HepG2 (cell line): ENCODE data around the gene CHMP4B. TPM values are rescaled to one million over a fixed set of nuclear protein-coding genes. Genes with fewer than 3 reads are reported as not detected.
A peak's percentile ranks its signal among the peaks of the same experiment; 100 is the strongest.

Source experiments
- ASH2L ChIP-seq: fragments of 300-600, 200-600 bp; sonication (generic); IDR thresholded peaks from 2 replicates; pipeline ENCODE4 v1.7.0; 2017; ENCODE audit warnings: low read depth, mild to moderate bottlenecking, moderate library complexity, mixed read lengths, low read length; ENCODE audit not compliant: insufficient read length
- ATM ChIP-seq: fragments of 450-650 bp; IDR thresholded peaks from 2 replicates; pipeline ENCODE4 v1.7.1; 2017; ENCODE audit warnings: mild to moderate bottlenecking, borderline replicate concordance
- FOXK2 ChIP-seq: fragments of 450-650 bp; IDR thresholded peaks from 2 replicates; pipeline ENCODE4 v1.6.1; 2016
- GABPA ChIP-seq, 2 experiments: IDR thresholded peaks; 2 replicates each; pipeline ENCODE4 v1.6.1; 2011 to 2016; ENCODE audit warnings: low read depth in 2 of 2, low read length in 1 of 2, missing biosample characterization in 1 of 2, missing genetic modification characterization in 1 of 2
- RFXAP ChIP-seq: sonication (generic); formaldehyde crosslinking; IDR thresholded peaks from 2 replicates; pipeline ENCODE4 v1.4.0; 2020; ENCODE audit warnings: missing genetic modification reagents, borderline replicate concordance
- SMAD9 ChIP-seq: sonication (generic); formaldehyde crosslinking; IDR thresholded peaks from 2 replicates; pipeline ENCODE4 v1.5.1; 2020; ENCODE audit warnings: mild to moderate bottlenecking, missing genetic modification reagents
- TBL1XR1 ChIP-seq: fragments of 150-350 bp; IDR thresholded peaks from 2 replicates; pipeline ENCODE4 v1.6.1; 2014; ENCODE audit warnings: borderline replicate concordance, low read length; ENCODE audit not compliant: partially characterized antibody
- XRCC5 ChIP-seq: fragments of 200-400 bp; formaldehyde crosslinking; optimal IDR thresholded peaks from 2 replicates; pipeline ENCODE3; 2017; ENCODE audit warnings: mild to moderate bottlenecking, low read length
- ZNF264 ChIP-seq: sonication (generic); formaldehyde crosslinking; IDR thresholded peaks from 2 replicates; pipeline ENCODE4 v1.4.0; 2020; ENCODE audit warnings: missing genetic modification reagents
- ZNF782 ChIP-seq: sonication (generic); formaldehyde crosslinking; IDR thresholded peaks from 2 replicates; pipeline ENCODE4 v1.4.0; 2020; ENCODE audit warnings: missing genetic modification reagents, mild to moderate bottlenecking, borderline replicate concordance
- polyA plus RNA-seq, 8 experiments: library from polyadenylated mRNA; depleted of rRNA in 3 of 8; stranded (reverse) in 7 of 8; unstranded in 1 of 8; fragments of >200 nt; fragmentation: Illumina TruSeq in 4 of 8; extraction: Trizol in 4 of 8; gene quantifications; 2 replicates each; pipeline versions ENCODE4 v1.2.1 to v1.2.3, GENCODE V29; 2011 to 2016; ENCODE audit warnings: low read depth in 4 of 8, missing spikeins in 1 of 8, mixed read lengths in 1 of 8; ENCODE audit not compliant: insufficient read depth in 1 of 8
- total RNA-seq, 5 experiments: library from RNA; depleted of rRNA; stranded (reverse); fragments of >200 nt; fragmentation: Illumina TruSeq; extraction: Trizol; gene quantifications; 2 replicates each; pipeline ENCODE4 v1.2.3, GENCODE V29; 2016; ENCODE audit warnings: low read depth in 1 of 5
- TF ChIP-seq, protein P1 (sequence below): sonication (generic); formaldehyde crosslinking; IDR thresholded peaks from one replicate; pipeline ENCODE4 v1.5.1; 2020; ENCODE audit warnings: mild to moderate bottlenecking, missing genetic modification reagents; ENCODE audit errors: not compliant biosample characterization
- TF ChIP-seq, protein P2 (sequence below): IDR thresholded peaks from 2 replicates; pipeline ENCODE4 v1.6.1; 2012; ENCODE audit warnings: low read depth, low read length, improper control_type of control experiment
- TF ChIP-seq, protein P3 (sequence below): sonication (generic); formaldehyde crosslinking; IDR thresholded peaks from 2 replicates; pipeline ENCODE4 v1.4.0; 2020; ENCODE audit warnings: missing genetic modification reagents, borderline replicate concordance
- TF ChIP-seq, protein P4 (sequence below): sonication (generic); formaldehyde crosslinking; conservative IDR thresholded peaks from 2 replicates; pipeline ENCODE4 v1.4.0; 2020; ENCODE audit warnings: missing genetic modification reagents

CHMP4B gene
- total and polyA plus RNA-seq, 2 of the 13 experiments (the other 11 are each of a cell fraction or from before 2014, with no cell fraction given), result 40.1 to 45.6 TPM

DNA sequence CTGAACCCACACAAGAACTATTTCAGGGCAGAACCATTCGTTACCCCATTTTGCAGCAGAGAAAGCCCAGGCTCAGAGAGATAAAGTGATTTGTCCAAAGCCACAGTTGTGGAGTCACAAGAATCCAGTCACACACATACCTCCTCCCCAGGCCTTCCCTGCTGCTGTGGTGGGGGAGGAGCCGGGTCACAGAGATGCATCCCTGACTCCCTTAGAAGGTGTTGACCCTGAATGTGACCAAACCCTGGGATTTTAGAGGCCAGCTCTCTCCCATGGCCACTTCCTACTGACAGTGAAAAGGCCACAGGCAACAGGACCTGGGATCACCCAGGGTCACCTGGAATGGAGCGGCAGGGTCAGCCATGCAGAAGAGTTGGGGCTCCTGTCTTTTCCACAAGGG is 48.6 kb downstream of the CHMP4B start (continued):
- TF ChIP-seq, protein P1, sequence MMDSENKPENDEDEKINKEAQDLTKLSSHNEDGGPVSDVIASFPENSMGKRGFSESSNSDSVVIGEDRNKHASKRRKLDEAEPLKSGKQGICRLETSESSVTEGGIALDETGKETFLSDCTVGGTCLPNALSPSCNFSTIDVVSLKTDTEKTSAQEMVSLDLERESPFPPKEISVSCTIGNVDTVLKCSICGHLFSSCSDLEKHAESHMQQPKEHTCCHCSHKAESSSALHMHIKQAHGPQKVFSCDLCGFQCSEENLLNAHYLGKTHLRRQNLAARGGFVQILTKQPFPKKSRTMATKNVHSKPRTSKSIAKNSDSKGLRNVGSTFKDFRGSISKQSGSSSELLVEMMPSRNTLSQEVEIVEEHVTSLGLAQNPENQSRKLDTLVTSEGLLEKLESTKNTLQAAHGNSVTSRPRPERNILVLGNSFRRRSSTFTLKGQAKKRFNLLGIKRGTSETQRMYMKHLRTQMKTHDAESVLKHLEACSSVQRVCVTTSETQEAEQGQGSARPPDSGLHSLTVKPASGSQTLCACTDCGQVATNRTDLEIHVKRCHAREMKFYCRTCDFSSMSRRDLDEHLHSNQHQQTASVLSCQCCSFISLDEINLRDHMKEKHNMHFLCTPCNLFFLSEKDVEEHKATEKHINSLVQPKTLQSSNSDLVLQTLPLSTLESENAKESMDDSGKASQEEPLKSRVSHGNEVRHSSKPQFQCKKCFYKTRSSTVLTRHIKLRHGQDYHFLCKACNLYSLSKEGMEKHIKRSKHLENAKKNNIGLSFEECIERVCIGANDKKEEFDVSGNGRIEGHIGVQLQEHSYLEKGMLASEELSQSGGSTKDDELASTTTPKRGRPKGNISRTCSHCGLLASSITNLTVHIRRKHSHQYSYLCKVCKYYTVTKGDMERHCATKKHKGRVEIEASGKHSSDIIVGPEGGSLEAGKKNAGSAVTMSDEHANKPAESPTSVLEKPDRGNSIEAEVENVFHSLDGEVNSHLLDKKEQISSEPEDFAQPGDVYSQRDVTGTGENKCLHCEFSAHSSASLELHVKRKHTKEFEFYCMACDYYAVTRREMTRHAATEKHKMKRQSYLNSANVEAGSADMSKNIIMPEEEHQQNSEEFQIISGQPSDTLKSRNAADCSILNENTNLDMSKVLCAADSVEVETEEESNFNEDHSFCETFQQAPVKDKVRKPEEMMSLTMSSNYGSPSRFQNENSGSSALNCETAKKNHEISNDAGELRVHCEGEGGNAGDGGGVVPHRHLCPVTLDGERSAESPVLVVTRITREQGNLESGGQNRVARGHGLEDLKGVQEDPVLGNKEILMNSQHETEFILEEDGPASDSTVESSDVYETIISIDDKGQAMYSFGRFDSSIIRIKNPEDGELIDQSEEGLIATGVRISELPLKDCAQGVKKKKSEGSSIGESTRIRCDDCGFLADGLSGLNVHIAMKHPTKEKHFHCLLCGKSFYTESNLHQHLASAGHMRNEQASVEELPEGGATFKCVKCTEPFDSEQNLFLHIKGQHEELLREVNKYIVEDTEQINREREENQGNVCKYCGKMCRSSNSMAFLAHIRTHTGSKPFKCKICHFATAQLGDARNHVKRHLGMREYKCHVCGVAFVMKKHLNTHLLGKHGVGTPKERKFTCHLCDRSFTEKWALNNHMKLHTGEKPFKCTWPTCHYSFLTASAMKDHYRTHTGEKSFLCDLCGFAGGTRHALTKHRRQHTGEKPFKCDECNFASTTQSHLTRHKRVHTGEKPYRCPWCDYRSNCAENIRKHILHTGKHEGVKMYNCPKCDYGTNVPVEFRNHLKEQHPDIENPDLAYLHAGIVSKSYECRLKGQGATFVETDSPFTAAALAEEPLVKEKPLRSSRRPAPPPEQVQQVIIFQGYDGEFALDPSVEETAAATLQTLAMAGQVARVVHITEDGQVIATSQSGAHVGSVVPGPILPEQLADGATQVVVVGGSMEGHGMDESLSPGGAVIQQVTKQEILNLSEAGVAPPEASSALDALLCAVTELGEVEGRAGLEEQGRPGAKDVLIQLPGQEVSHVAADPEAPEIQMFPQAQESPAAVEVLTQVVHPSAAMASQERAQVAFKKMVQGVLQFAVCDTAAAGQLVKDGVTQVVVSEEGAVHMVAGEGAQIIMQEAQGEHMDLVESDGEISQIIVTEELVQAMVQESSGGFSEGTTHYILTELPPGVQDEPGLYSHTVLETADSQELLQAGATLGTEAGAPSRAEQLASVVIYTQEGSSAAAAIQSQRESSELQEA (CRISPR knock-in tag), result peak; percentile 50
- TF ChIP-seq ATM, result no peak
- no peak for TF ChIP-seq RFXAP (CRISPR knock-in tag)
- TF ChIP-seq, protein P2, sequence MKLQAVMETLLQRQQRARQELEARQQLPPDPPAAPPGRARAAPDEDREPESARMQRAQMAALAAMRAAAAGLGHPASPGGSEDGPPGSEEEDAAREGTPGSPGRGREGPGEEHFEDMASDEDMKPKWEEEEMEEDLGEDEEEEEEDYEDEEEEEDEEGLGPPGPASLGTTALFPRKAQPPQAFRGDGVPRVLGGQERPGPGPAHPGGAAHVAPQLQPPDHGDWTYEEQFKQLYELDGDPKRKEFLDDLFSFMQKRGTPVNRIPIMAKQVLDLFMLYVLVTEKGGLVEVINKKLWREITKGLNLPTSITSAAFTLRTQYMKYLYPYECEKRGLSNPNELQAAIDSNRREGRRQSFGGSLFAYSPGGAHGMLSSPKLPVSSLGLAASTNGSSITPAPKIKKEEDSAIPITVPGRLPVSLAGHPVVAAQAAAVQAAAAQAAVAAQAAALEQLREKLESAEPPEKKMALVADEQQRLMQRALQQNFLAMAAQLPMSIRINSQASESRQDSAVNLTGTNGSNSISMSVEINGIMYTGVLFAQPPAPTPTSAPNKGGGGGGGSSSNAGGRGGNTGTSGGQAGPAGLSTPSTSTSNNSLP, result no peak
- TF ChIP-seq, protein P3, sequence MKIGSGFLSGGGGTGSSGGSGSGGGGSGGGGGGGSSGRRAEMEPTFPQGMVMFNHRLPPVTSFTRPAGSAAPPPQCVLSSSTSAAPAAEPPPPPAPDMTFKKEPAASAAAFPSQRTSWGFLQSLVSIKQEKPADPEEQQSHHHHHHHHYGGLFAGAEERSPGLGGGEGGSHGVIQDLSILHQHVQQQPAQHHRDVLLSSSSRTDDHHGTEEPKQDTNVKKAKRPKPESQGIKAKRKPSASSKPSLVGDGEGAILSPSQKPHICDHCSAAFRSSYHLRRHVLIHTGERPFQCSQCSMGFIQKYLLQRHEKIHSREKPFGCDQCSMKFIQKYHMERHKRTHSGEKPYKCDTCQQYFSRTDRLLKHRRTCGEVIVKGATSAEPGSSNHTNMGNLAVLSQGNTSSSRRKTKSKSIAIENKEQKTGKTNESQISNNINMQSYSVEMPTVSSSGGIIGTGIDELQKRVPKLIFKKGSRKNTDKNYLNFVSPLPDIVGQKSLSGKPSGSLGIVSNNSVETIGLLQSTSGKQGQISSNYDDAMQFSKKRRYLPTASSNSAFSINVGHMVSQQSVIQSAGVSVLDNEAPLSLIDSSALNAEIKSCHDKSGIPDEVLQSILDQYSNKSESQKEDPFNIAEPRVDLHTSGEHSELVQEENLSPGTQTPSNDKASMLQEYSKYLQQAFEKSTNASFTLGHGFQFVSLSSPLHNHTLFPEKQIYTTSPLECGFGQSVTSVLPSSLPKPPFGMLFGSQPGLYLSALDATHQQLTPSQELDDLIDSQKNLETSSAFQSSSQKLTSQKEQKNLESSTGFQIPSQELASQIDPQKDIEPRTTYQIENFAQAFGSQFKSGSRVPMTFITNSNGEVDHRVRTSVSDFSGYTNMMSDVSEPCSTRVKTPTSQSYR (CRISPR knock-in tag), result peak; percentile 44; the same call in 1 of the 2 replicates
- no peak for TF ChIP-seq FOXK2
- TF ChIP-seq ASH2L, result no peak
- no peak for TF ChIP-seq ZNF782 (CRISPR knock-in tag)
- 0 out of 2 replicates have a peak, but pooled peaks have one; percentile 26 for TF ChIP-seq SMAD9
- no peak for TF ChIP-seq TBL1XR1
- no peak for TF ChIP-seq GABPA (IDR thresholded peaks at IDR 0.05; ENCODE audit: low read depth, low read length)
- no peak for TF ChIP-seq GABPA (CRISPR knock-in tag; IDR thresholded peaks at IDR 0.05; ENCODE audit: low read depth)
- TF ChIP-seq, protein P4, sequence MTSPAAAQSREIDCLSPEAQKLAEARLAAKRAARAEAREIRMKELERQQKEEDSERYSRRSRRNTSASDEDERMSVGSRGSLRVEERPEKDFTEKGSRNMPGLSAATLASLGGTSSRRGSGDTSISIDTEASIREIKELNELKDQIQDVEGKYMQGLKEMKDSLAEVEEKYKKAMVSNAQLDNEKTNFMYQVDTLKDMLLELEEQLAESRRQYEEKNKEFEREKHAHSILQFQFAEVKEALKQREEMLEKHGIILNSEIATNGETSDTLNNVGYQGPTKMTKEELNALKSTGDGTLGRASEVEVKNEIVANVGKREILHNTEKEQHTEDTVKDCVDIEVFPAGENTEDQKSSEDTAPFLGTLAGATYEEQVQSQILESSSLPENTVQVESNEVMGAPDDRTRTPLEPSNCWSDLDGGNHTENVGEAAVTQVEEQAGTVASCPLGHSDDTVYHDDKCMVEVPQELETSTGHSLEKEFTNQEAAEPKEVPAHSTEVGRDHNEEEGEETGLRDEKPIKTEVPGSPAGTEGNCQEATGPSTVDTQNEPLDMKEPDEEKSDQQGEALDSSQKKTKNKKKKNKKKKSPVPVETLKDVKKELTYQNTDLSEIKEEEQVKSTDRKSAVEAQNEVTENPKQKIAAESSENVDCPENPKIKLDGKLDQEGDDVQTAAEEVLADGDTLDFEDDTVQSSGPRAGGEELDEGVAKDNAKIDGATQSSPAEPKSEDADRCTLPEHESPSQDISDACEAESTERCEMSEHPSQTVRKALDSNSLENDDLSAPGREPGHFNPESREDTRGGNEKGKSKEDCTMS (CRISPR knock-in tag), result no peak
- no peak for TF ChIP-seq XRCC5
- no peak for TF ChIP-seq ZNF264 (CRISPR knock-in tag)
